ENCODE data around the gene SERPINB12.

SERPINB12 gene

DNA sequence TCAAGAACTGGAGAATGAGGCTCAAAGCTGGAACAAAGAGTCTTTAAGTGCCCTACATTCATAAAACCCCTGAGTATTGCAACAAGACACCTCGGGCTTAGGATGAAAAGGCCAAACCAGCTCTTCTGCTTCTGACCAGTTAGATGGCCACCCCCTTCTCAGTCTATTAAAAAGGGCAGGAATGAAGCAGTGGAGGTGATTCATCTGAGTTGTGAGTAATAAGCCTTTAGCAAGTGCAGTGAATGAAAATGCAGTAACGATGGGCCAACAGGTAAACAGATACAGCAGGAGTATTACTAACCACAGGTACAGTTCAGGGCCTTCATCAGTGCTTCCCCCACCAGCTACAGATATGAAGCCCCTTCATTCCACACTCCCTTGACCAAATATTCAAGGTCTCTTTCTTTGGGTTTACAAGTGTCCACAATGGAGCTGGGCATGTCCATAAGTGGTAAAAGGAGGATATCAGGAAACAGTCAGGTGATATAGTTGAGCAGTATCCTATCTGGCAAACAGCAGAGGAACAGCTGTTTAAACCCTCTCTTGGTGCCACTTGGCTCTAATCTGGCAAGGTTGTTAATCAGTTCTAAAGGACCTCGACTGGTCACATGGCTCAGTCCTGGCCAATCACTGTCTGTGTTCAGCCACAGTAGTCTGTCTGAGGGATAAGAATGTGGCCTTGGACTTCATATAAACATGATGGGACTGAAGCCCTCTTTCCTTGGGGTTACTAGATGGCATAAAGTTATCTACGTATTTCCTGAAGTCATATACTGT, 62.8 kb downstream of the SERPINB12 start:
- no peak for DNase-seq

DNA sequence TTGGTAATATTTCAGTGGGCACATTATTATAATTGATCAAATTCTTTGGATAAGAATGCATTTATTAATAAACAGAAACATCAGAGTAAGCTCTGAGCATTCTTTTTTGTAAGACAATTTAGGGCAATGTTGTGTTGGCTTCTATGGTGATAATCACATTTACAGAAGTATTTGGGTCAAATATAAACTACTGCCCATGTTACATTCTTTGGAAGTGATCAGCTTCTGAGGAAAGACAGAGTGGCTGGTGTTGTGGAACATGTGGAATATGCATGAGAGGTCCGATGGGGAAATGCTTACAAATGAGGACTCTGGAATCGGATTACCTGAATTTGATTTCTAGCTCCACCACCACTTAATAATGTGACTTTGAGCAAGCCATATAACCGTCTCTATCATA, 64.4 kb downstream of the SERPINB12 start:
- DNase-seq = no peak

DNA sequence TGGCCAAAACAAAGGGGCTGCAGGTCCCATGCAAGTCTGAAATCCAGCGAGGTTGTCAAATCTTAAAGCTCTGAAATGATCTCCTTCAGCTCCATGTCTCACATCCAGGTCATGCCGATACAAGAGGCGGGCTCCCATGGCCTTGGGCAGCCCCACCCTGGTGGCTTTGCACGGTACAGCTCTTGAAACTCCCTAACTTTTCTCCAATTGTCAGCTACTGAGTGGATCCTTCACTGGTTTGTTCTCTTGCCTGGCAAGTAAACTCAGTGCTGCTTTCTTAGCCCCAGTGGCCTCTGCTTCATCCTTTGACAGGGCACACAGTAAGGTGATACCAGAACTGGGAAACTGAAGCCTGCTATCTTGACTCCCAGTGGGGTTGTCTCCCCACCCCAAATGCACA, 71.3 kb downstream of the SERPINB12 start:
- DNase-seq = no peak

DNA sequence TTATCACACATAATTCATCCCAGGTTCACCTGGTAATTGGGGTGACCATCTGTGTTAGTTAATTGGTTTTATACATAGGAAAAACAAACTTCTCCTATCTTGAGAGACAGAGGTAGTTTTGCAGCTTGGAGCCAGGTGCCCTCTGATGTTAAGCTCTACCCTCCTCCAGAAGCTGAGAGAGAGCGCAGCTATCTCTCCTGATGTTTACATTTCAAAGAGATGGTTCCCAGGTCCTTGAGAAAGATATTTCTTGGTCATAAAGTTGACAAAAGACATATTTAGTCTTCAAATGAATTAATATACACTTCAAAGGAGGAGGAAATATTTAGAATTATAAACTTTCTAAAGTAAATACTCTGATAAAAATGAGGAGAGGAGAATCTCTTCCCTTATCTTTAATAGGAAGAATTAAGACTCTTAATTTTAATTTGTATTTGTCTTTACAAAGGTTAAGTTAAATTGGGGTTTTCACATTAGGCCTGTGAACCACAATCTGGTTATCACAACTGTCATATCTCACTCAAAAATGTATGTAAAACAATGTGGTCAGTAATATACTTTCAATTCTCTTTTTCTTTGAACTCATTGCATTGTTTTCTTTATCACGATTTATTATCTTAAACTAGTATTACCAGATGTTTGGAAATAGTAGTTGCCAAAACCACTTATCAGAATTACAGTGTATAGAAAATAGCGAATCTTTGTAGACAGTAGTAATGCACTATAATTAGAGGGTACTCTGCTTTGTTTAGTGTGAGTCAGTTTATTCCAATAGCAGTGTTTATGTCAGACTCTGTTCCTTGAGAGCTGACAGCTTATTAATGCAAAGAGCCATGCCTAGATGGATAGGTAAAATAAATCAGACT, 75.1 kb downstream of the SERPINB12 start:
- DNase-seq = no peak

DNA sequence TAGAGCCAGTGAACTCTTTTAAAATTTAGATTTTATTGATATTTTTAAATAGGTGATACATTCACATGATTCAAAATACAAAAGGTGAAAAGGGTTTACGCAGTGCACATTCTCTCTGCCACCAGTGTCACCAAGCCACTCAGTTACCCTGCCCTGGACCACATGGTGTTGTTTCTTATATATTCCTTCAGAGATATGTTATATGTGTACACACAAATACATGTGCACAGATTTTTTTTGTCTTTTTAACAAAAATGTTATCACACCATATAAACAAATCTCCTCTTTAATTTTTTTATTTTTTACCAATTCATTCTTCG, 75.7 kb downstream of the SERPINB12 start:
- no peak for DNase-seq
